GM23338 (cell line): ENCODE results near the gene SNTB2. TPM values are rescaled to one million over a fixed set of nuclear protein-coding genes. Genes with fewer than 3 reads are reported as not detected.
"Not testable (repeated sequence)": the region's sequence is repeated elsewhere in the genome, so short reads cannot be mapped to it uniquely, and the experiment has no call there.

Source experiments
- ATAC-seq: fragments of 200-7000 bp; cut with Tn5 transposase; 3 replicates; pipeline ENCODE4 v1.9.1; 2020
- DNase-seq: peaks from one replicate; pipeline ENCODE4 v3.0.0-alpha.2; 2015; ENCODE audit warnings: low spot score
- H2AFZ ChIP-seq: fragments of 200-600 bp; sonication (generic); 2 replicates; pipeline ENCODE4 v1.8.0; 2016; ENCODE audit warnings: antibody characterized with exemption, mild to moderate bottlenecking, moderate library complexity
- H3F3A ChIP-seq: fragments of 200-600 bp; sonication (generic); replicated peaks from 2 replicates; pipeline ENCODE4 v1.8.0; 2017; ENCODE audit warnings: antibody characterized with exemption, mixed run types, low read depth
- H3K27ac ChIP-seq: fragments of 200-600 bp; sonication (generic); 2 replicates; pipeline ENCODE4 v1.6.1; 2016; ENCODE audit warnings: low read depth
- H3K27me3 ChIP-seq: fragments of 200-600 bp; sonication (generic); 2 replicates; pipeline ENCODE4 v1.8.0; 2016; ENCODE audit warnings: mild to moderate bottlenecking, mixed run types, moderate library complexity; ENCODE audit not compliant: insufficient read depth
- H3K36me3 ChIP-seq: fragments of 200-600 bp; sonication (generic); 2 replicates; pipeline ENCODE4 v1.8.0; 2016; ENCODE audit warnings: mild to moderate bottlenecking; ENCODE audit not compliant: insufficient read depth
- H3K4me1 ChIP-seq: fragments of 200-600 bp; sonication (generic); 2 replicates; pipeline ENCODE4 v1.8.0; 2016; ENCODE audit warnings: mild to moderate bottlenecking, moderate library complexity; ENCODE audit not compliant: insufficient read depth
- H3K4me2 ChIP-seq: fragments of 200-600 bp; sonication (generic); 2 replicates; pipeline ENCODE4 v1.7.1; 2017; ENCODE audit warnings: mixed run types
- H3K4me3 ChIP-seq: fragments of 200-600 bp; sonication (generic); 2 replicates; pipeline ENCODE4 v1.6.1; 2016; ENCODE audit warnings: mixed run types
- H3K79me2 ChIP-seq: fragments of 200-600 bp; sonication (generic); replicated peaks from 2 replicates; pipeline ENCODE4 v1.8.0; 2017; ENCODE audit warnings: mild to moderate bottlenecking; ENCODE audit not compliant: insufficient read depth
- H3K9me2 ChIP-seq: fragments of 200-600 bp; sonication (generic); 2 replicates; pipeline ENCODE4 v1.8.0; 2017; ENCODE audit not compliant: insufficient read depth
- H4K20me1 ChIP-seq: fragments of 200-600 bp; sonication (generic); replicated peaks from 2 replicates; pipeline ENCODE4 v1.8.0; 2017; ENCODE audit warnings: mild to moderate bottlenecking; ENCODE audit not compliant: insufficient read depth
- H3K27ac Mint-ChIP-seq: 2 replicates; pipeline ENCODE4 v1.8.0; 2020; ENCODE audit warnings: inconsistent platforms, mild to moderate bottlenecking, moderate library complexity, mixed read lengths
- H3K27me3 Mint-ChIP-seq: 3 replicates; pipeline ENCODE4 v1.8.0; 2022; ENCODE audit warnings: low read depth, mild to moderate bottlenecking, moderate library complexity, mixed read lengths, inconsistent platforms; ENCODE audit not compliant: insufficient read depth, poor library complexity
- H3K36me3 Mint-ChIP-seq: 3 replicates; pipeline ENCODE4 v1.8.0; 2021; ENCODE audit warnings: low read depth, mild to moderate bottlenecking, inconsistent platforms, moderate library complexity, mixed read lengths
- H3K4me1 Mint-ChIP-seq: 3 replicates; pipeline ENCODE4 v1.8.0; 2020; ENCODE audit warnings: mild to moderate bottlenecking, inconsistent platforms, mixed read lengths
- H3K4me3 Mint-ChIP-seq: 3 replicates; pipeline ENCODE4 v1.8.0; 2021; ENCODE audit warnings: moderate library complexity, mild to moderate bottlenecking, inconsistent platforms, mixed read lengths
- H3K9me3 Mint-ChIP-seq: 3 replicates; pipeline ENCODE4 v1.8.0; 2020; ENCODE audit warnings: moderate library complexity, mild to moderate bottlenecking, inconsistent platforms, mixed read lengths
- EZH2 ChIP-seq: fragments of 200-600 bp; sonication (generic); IDR thresholded peaks from one replicate; pipeline ENCODE4 v1.8.0; 2017; ENCODE audit warnings: antibody characterized with exemption, mild to moderate bottlenecking, low read depth; ENCODE audit not compliant: unreplicated experiment
- EZH2phosphoT487 ChIP-seq: fragments of 200-600 bp; sonication (generic); IDR thresholded peaks from one replicate; pipeline ENCODE4 v1.8.1; 2018; ENCODE audit warnings: antibody characterized with exemption; ENCODE audit not compliant: unreplicated experiment
- NANOG ChIP-seq: IDR thresholded peaks from 2 replicates; pipeline ENCODE4 v1.6.1; 2016; ENCODE audit warnings: antibody characterized with exemption, borderline replicate concordance
- STAT1 ChIP-seq: IDR thresholded peaks from one replicate; pipeline ENCODE4 v1.6.1; 2016; ENCODE audit warnings: antibody characterized with exemption; ENCODE audit not compliant: unreplicated experiment
- polyA plus RNA-seq: library from polyadenylated mRNA; unstranded; fragments of >200 nt; fragmentation: Nextera tagmentation; extraction: Ambion mirVana; gene quantifications from 2 replicates; pipeline ENCODE4 v1.2.1, GENCODE V29; 2016
- total RNA-seq: library from RNA; depleted of rRNA; stranded (reverse); fragments of >200 nt; shearing (Covaris generic); gene quantifications from 2 replicates; pipeline ENCODE4 v1.2.3, GENCODE V29; 2014
- TF ChIP-seq, protein P1 (sequence below): IDR thresholded peaks from 2 replicates; pipeline ENCODE4 v1.6.1; 2016; ENCODE audit warnings: antibody characterized with exemption
- TF ChIP-seq, protein P2 (sequence below), 2 experiments: fragments of 200-600 bp in 1 of 2; sonication (generic) in 1 of 2; conservative IDR thresholded peaks; 2 replicates each; pipeline versions ENCODE4 v1.5.1 to v1.6.1; 2016 to 2017; ENCODE audit warnings: antibody characterized with exemption in 2 of 2, low read depth in 2 of 2, mild to moderate bottlenecking in 2 of 2, moderate library complexity in 1 of 2
- TF ChIP-seq, protein P3 (sequence below): fragments of 250-450 bp; sonication (Bioruptor Pico); IDR thresholded peaks from 2 replicates; pipeline ENCODE4 v1.5.0; 2020; ENCODE audit warnings: mild to moderate bottlenecking, moderate library complexity

Gene SNTB2
- total and polyA plus RNA-seq, 2 experiments from 2014 or later = 4.8 to 42.7 TPM

DNA sequence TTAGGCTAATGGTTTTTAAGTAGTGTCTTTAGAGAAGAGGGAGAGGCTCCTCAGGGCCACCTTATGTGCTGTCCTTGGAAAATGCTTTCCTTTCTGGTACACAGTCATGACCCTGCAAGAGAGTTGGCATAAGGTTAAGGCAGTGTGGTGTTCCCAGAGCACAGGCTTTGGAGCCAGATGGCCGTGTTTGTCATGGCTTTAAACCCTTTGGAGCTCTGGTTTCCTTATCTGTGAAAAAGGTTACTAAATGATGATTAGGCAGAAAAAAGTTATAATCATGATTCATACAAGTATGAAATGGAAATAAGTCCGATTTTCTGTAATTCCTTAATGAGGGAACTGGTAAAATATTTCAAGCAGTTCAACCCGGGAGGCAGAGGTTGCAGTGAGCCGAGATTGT lies 41.3 kb upstream of the SNTB2 start:
- TF ChIP-seq NANOG (no peak), STAT1 (no peak), EZH2phosphoT487 (no peak), EZH2 (no peak)
- no peak for ATAC-seq

DNA sequence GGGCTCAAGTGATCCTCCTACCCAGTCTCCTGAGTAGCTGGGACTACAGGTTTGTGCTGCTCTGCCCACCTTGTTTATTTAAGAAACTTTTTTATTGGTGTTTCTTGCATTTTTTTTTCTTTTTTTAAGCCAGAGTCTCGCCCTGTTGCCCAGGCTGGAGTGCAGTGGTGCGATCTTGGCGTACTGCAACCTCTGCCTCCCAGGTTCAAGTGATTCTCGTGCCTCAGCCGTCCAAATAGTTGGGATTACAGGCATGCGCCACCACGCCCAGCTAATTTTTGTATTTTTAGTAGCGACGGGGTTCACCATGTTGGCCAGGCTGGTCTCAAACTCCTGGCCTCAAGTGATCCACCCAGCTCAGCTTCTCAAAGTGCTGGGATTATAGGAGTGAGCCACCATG lies 37.3 kb upstream of the SNTB2 start:
- not testable (repeated sequence) for H3K27me3 ChIP-seq, H3K4me3 ChIP-seq, DNase-seq, H2AFZ ChIP-seq, H3K4me3 Mint-ChIP-seq, ATAC-seq, H3K27ac Mint-ChIP-seq, H3K4me2 ChIP-seq, H3K9me3 Mint-ChIP-seq, H3K4me1 Mint-ChIP-seq, H3K9me2 ChIP-seq, H3K27me3 Mint-ChIP-seq, H3K4me1 ChIP-seq
- peaks cover 22% of the 10 kb centered on the region for H3K79me2 ChIP-seq
- peaks cover 60% of the 10 kb centered on the region for H3K36me3 ChIP-seq
- peak overlapping the region; percentile 53 for H3K27ac ChIP-seq
- peaks cover 75% of the 10 kb centered on the region for H3K36me3 Mint-ChIP-seq
- H4K20me1 ChIP-seq = peaks cover 28% of the 10 kb centered on the region
- peaks cover 37% of the 10 kb centered on the region for H3F3A ChIP-seq

More for the DNA sequence above, 41.3 kb upstream of the SNTB2 start:
- Histone ChIP-seq H2AFZ (no peak overlapping the region), H4K20me1 (peaks cover 25% of the 10 kb centered on the region), H3K27ac (peak overlapping the region; percentile 57; the same call in 1 of the 2 replicates), H3K36me3 (peaks cover 59% of the 10 kb centered on the region), H3K27me3 (no peaks in the 10 kb centered on the region), H3K9me2 (no peaks in the 10 kb centered on the region), H3K4me1 (no peaks in the 10 kb centered on the region), H3K4me2 (no peak overlapping the region), H3K4me3 (no peak overlapping the region), H3K79me2 (peaks cover 55% of the 10 kb centered on the region), H3F3A (peaks cover 37% of the 10 kb centered on the region)
- Mint-ChIP-seq H3K27ac (no peak overlapping the region), H3K9me3 (no peaks in the 10 kb centered on the region), H3K36me3 (peaks cover 76% of the 10 kb centered on the region), H3K27me3 (peaks cover under 1% of the 10 kb centered on the region), H3K4me1 (no peaks in the 10 kb centered on the region), H3K4me3 (no peak overlapping the region)
- no peak for DNase-seq

DNA sequence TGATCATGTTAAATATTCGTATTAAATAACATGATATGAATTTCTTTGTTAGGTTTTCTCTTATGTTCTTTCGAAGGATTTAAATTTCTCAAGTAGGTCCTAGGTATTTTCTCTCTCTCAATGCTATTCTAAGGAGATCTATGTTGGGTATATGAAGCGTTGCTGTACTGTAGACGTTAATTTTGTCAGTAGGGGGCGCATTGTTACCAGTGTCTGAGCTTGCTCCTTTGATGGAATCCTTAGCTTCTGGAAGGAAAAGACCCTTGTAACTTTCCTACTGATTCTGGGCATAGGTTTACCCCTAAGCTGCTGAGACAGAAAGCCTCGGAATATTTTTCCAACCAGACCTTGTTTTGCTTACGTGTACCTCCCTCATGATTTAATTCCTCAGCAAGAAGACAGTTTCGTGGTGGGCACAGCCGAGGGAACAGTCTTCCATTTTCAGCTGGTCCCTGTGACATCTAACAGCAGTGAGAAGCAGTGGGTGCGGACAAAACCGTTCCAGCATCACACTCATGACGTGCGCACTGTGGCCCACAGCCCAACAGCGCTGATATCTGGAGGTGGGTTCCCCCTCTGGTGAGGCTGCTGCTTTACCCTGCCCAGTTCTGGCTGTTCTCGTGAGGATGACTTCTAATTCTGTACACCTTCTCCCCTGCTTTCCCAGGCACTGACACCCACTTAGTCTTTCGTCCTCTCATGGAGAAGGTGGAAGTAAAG lies 36.7 kb upstream of the SNTB2 start:
- peaks cover 77% of the 10 kb centered on the region for H3K36me3 Mint-ChIP-seq
- H3K27ac ChIP-seq = no peak overlapping the region
- H3K4me1 Mint-ChIP-seq = no peaks in the 10 kb centered on the region
- H3K27me3 Mint-ChIP-seq = peaks cover 7% of the 10 kb centered on the region
- H3F3A ChIP-seq = peaks cover 39% of the 10 kb centered on the region
- no peak overlapping the region for H3K4me2 ChIP-seq
- ATAC-seq (peak; percentile 97), DNase-seq (peak; percentile 92)
- H3K27ac Mint-ChIP-seq = no peak overlapping the region
- TF ChIP-seq, protein P1, sequence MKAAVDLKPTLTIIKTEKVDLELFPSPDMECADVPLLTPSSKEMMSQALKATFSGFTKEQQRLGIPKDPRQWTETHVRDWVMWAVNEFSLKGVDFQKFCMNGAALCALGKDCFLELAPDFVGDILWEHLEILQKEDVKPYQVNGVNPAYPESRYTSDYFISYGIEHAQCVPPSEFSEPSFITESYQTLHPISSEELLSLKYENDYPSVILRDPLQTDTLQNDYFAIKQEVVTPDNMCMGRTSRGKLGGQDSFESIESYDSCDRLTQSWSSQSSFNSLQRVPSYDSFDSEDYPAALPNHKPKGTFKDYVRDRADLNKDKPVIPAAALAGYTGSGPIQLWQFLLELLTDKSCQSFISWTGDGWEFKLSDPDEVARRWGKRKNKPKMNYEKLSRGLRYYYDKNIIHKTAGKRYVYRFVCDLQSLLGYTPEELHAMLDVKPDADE = no peak
- TF ChIP-seq, protein P2, sequence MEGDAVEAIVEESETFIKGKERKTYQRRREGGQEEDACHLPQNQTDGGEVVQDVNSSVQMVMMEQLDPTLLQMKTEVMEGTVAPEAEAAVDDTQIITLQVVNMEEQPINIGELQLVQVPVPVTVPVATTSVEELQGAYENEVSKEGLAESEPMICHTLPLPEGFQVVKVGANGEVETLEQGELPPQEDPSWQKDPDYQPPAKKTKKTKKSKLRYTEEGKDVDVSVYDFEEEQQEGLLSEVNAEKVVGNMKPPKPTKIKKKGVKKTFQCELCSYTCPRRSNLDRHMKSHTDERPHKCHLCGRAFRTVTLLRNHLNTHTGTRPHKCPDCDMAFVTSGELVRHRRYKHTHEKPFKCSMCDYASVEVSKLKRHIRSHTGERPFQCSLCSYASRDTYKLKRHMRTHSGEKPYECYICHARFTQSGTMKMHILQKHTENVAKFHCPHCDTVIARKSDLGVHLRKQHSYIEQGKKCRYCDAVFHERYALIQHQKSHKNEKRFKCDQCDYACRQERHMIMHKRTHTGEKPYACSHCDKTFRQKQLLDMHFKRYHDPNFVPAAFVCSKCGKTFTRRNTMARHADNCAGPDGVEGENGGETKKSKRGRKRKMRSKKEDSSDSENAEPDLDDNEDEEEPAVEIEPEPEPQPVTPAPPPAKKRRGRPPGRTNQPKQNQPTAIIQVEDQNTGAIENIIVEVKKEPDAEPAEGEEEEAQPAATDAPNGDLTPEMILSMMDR (conservative IDR thresholded peaks at IDR 0.05; ENCODE audit: low read depth in 2 of 2) = peak; percentile 81 to 93
- TF ChIP-seq, protein P3, sequence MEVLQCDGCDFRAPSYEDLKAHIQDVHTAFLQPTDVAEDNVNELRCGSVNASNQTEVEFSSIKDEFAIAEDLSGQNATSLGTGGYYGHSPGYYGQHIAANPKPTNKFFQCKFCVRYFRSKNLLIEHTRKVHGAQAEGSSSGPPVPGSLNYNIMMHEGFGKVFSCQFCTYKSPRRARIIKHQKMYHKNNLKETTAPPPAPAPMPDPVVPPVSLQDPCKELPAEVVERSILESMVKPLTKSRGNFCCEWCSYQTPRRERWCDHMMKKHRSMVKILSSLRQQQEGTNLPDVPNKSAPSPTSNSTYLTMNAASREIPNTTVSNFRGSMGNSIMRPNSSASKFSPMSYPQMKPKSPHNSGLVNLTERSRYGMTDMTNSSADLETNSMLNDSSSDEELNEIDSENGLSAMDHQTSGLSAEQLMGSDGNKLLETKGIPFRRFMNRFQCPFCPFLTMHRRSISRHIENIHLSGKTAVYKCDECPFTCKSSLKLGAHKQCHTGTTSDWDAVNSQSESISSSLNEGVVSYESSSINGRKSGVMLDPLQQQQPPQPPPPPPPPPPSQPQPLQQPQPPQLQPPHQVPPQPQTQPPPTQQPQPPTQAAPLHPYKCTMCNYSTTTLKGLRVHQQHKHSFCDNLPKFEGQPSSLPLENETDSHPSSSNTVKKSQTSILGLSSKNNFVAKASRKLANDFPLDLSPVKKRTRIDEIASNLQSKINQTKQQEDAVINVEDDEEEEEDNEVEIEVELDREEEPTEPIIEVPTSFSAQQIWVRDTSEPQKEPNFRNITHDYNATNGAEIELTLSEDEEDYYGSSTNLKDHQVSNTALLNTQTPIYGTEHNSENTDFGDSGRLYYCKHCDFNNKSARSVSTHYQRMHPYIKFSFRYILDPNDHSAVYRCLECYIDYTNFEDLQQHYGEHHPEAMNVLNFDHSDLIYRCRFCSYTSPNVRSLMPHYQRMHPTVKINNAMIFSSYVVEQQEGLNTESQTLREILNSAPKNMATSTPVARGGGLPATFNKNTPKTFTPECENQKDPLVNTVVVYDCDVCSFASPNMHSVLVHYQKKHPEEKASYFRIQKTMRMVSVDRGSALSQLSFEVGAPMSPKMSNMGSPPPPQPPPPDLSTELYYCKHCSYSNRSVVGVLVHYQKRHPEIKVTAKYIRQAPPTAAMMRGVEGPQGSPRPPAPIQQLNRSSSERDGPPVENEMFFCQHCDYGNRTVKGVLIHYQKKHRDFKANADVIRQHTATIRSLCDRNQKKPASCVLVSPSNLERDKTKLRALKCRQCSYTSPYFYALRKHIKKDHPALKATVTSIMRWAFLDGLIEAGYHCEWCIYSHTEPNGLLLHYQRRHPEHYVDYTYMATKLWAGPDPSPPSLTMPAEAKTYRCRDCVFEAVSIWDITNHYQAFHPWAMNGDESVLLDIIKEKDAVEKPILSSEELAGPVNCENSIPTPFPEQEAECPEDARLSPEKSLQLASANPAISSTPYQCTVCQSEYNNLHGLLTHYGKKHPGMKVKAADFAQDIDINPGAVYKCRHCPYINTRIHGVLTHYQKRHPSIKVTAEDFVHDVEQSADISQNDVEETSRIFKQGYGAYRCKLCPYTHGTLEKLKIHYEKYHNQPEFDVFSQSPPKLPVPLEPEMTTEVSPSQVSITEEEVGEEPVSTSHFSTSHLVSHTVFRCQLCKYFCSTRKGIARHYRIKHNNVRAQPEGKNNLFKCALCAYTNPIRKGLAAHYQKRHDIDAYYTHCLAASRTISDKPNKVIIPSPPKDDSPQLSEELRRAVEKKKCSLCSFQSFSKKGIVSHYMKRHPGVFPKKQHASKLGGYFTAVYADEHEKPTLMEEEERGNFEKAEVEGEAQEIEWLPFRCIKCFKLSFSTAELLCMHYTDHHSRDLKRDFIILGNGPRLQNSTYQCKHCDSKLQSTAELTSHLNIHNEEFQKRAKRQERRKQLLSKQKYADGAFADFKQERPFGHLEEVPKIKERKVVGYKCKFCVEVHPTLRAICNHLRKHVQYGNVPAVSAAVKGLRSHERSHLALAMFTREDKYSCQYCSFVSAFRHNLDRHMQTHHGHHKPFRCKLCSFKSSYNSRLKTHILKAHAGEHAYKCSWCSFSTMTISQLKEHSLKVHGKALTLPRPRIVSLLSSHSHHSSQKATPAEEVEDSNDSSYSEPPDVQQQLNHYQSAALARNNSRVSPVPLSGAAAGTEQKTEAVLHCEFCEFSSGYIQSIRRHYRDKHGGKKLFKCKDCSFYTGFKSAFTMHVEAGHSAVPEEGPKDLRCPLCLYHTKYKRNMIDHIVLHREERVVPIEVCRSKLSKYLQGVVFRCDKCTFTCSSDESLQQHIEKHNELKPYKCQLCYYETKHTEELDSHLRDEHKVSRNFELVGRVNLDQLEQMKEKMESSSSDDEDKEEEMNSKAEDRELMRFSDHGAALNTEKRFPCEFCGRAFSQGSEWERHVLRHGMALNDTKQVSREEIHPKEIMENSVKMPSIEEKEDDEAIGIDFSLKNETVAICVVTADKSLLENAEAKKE = no peak
- peaks cover 60% of the 10 kb centered on the region for H3K36me3 ChIP-seq
- H3K4me3 ChIP-seq = no peak overlapping the region
- no peaks in the 10 kb centered on the region for H3K4me1 ChIP-seq
- no peak overlapping the region for H2AFZ ChIP-seq
- peaks cover 17% of the 10 kb centered on the region for H3K79me2 ChIP-seq
- no peaks in the 10 kb centered on the region for H3K9me2 ChIP-seq
- no peaks in the 10 kb centered on the region for H3K9me3 Mint-ChIP-seq
- H3K27me3 ChIP-seq = no peaks in the 10 kb centered on the region
- H3K4me3 Mint-ChIP-seq = no peak overlapping the region
- peaks cover 28% of the 10 kb centered on the region for H4K20me1 ChIP-seq
